ENCODE data around the gene SRRM5. TPM values are rescaled to one million over a fixed set of nuclear protein-coding genes. Genes with fewer than 3 reads are reported as not detected.

Gene SRRM5
- total and polyA plus RNA-seq, 3 donors from 2014 or later = 8.4 to 36.0 (median 21.3) TPM

- Histone ChIP-seq H3K4me1 (no peaks in the 10 kb centered on the region), H3K27ac (no peak overlapping the region), H3K9me3 (no peaks in the 10 kb centered on the region), H3K27me3 (no peaks in the 10 kb centered on the region), H3K36me3 (ENCODE audit: low read depth, missing control alignments) (no peaks in the 10 kb centered on the region), H3K4me3 (no peak overlapping the region)
- intact Hi-C loops (cut with DNase I; ENCODE audit: low total_unique reads) = no loop called here
- no peak for TF ChIP-seq POLR2A (IDR thresholded peaks at IDR 0.05)
- TF ChIP-seq, protein P1, sequence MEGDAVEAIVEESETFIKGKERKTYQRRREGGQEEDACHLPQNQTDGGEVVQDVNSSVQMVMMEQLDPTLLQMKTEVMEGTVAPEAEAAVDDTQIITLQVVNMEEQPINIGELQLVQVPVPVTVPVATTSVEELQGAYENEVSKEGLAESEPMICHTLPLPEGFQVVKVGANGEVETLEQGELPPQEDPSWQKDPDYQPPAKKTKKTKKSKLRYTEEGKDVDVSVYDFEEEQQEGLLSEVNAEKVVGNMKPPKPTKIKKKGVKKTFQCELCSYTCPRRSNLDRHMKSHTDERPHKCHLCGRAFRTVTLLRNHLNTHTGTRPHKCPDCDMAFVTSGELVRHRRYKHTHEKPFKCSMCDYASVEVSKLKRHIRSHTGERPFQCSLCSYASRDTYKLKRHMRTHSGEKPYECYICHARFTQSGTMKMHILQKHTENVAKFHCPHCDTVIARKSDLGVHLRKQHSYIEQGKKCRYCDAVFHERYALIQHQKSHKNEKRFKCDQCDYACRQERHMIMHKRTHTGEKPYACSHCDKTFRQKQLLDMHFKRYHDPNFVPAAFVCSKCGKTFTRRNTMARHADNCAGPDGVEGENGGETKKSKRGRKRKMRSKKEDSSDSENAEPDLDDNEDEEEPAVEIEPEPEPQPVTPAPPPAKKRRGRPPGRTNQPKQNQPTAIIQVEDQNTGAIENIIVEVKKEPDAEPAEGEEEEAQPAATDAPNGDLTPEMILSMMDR (IDR thresholded peaks at IDR 0.05) = no peak
- 52 to 65% methylated on average over 3 of the region's 3 CpGs for WGBS, 2 donors
- no peak for DNase-seq
These were observed 1.4 kb upstream of the SRRM5 start for GRCh38 chr19:43610493-43610892.

DNA sequence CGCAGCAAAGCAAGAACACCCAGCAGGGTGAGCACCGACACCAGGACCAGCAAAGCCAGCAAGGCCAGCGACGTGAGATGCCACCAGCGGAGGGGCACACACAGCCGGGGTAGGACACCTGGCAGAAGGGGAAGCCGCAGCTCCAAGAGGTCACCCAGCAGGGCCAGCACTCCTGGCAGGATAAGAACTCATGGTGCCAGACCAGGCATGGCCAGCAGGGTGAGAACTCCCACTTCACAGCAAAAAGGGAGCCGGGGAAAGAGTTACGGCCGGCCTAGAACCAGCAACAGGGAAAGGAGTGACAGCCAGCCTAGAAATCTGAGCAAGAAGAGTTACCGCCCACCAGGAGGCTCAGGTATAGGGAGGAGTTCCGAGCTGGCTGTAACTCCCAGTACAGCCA, 486 bp downstream of the SRRM5 start:
- peaks cover 4% of the 10 kb centered on the region for H3K4me1 ChIP-seq
- DNase-seq = no peak
- WGBS, 2 donors = 87 to 93% methylated on average over 10 to 12 of the region's 12 CpGs
- H3K36me3 ChIP-seq (ENCODE audit: low read depth, missing control alignments) = no peaks in the 10 kb centered on the region
- H3K27ac ChIP-seq = no peak overlapping the region
- TF ChIP-seq, protein P1 (IDR thresholded peaks at IDR 0.05) = no peak
- TF ChIP-seq POLR2A (IDR thresholded peaks at IDR 0.05) = no peak
- H3K9me3 ChIP-seq = no peaks in the 10 kb centered on the region
- H3K27me3 ChIP-seq = no peaks in the 10 kb centered on the region
- intact Hi-C loops (cut with DNase I; ENCODE audit: low total_unique reads) = no loop called here
- no peak overlapping the region for H3K4me3 ChIP-seq

GRCh38 chr19:43616306-43616705, 4.4 kb downstream of the SRRM5 start:
- Histone ChIP-seq H3K4me3 (no peak overlapping the region), H3K9me3 (no peaks in the 10 kb centered on the region), H3K4me1 (peaks cover 4% of the 10 kb centered on the region), H3K27me3 (no peaks in the 10 kb centered on the region), H3K36me3 (ENCODE audit: low read depth, missing control alignments) (no peaks in the 10 kb centered on the region), H3K27ac (no peak overlapping the region)
- no peak for DNase-seq
- intact Hi-C loops (cut with DNase I; ENCODE audit: low total_unique reads) = no loop called here
- 48 to 52% methylated on average over 1 of the region's 1 CpG for WGBS, 2 donors
- no peak for TF ChIP-seq POLR2A (IDR thresholded peaks at IDR 0.05)
- TF ChIP-seq, protein P1 (IDR thresholded peaks at IDR 0.05) = no peak

GRCh38 chr19:43616954-43617353, 5.1 kb downstream of the SRRM5 start:
- TF ChIP-seq, protein P1 (IDR thresholded peaks at IDR 0.05) = no peak
- TF ChIP-seq POLR2A (IDR thresholded peaks at IDR 0.05) = no peak
- WGBS, 2 donors = 78 to 83% methylated on average over 6 of the region's 6 CpGs
- H3K4me1 ChIP-seq = peaks cover 4% of the 10 kb centered on the region
- H3K27me3 ChIP-seq = no peaks in the 10 kb centered on the region
- intact Hi-C loops (cut with DNase I; ENCODE audit: low total_unique reads) = no loop called here
- no peak for DNase-seq
- H3K36me3 ChIP-seq (ENCODE audit: low read depth, missing control alignments) = no peaks in the 10 kb centered on the region
- H3K4me3 ChIP-seq = no peak overlapping the region
- no peaks in the 10 kb centered on the region for H3K9me3 ChIP-seq
- H3K27ac ChIP-seq = no peak overlapping the region

- DNase-seq = peak; percentile 77
- intact Hi-C loops (cut with DNase I; ENCODE audit: low total_unique reads) = no loop called here
These were observed 7.0 kb downstream of the SRRM5 start for GRCh38 chr19:43618921-43619261.

More at GRCh38 chr19:43618921-43619261, 7.0 kb downstream of the SRRM5 start:
- Histone ChIP-seq H3K4me1 (peaks cover 4% of the 10 kb centered on the region), H3K27ac (peak overlapping the region; percentile 80 to 96), H3K4me3 (peak overlapping the region; percentile 74 to 79), H3K36me3 (ENCODE audit: low read depth, missing control alignments) (no peaks in the 10 kb centered on the region), H3K27me3 (no peaks in the 10 kb centered on the region), H3K9me3 (no peaks in the 10 kb centered on the region)
- 0 to 1% methylated on average over 6 to 14 of the region's 14 CpGs for WGBS, 2 donors
- TF ChIP-seq, protein P1 (IDR thresholded peaks at IDR 0.05) = no peak
- no peak for TF ChIP-seq POLR2A (IDR thresholded peaks at IDR 0.05)
